HL-60 (cell line): ENCODE measurements around the gene ADGRB2.

ENCODE experiments used
- CTCF ChIP-seq: IDR thresholded peaks from one replicate; pipeline ENCODE4 v1.5.1; 2011; ENCODE audit warnings: low read length, control low read depth, inconsistent platforms; ENCODE audit not compliant: insufficient read depth
- POLR2AphosphoS5 ChIP-seq: IDR thresholded peaks from 2 replicates; pipeline ENCODE4 v1.6.1; 2012; ENCODE audit warnings: low read depth

GRCh38 chr1:31725777-31726535, 38.2 kb downstream of the ADGRB2 start:
- TF ChIP-seq POLR2AphosphoS5 (no peak), CTCF (no peak)
